GM12878 (cell line): Measurements from ENCODE around the gene CYP1A1. TPM values are rescaled to one million over a fixed set of nuclear protein-coding genes. Genes with fewer than 3 reads are reported as not detected.

Source experiments
- ATAC-seq: fragments of 200-7000 bp; cut with Tn5 transposase; 3 replicates; pipeline ENCODE4 v1.9.1; 2020; ENCODE audit warnings: mild to moderate bottlenecking, moderate library complexity
- BruUV-seq: library from RNA; stranded (reverse); fragments of 400-500 nt; replicated peaks from 2 replicates; lab custom pipeline; 2021; lab: Mats Ljungman, UMichigan
- CTCF ChIA-PET: fragments of 300-600 bp; sonication (Branson Sonifier 250); formaldehyde crosslinking; extraction: SDS; loops from one replicate; lab custom pipeline; 2021; ENCODE audit warnings: inconsistent platforms; lab: Yijun Ruan, JAX
- POLR2A ChIA-PET: fragments of 350-600 bp; formaldehyde crosslinking; extraction: SDS; loops from one replicate; lab custom pipeline; 2021; ENCODE audit warnings: inconsistent platforms; lab: Charles Lee
- RAD21 ChIA-PET: fragments of 300-600 bp; sonication (Branson Sonifier 250); formaldehyde crosslinking; loops from one replicate; lab custom pipeline; 2023; ENCODE audit warnings: antibody characterized with exemption; ENCODE audit not compliant: unreplicated experiment; lab: Charles Lee
- SMC1A ChIA-PET: fragments of 300-600 bp; sonication (Branson Sonifier 250); formaldehyde crosslinking; loops from one replicate; lab custom pipeline; 2023; ENCODE audit not compliant: unreplicated experiment, uncharacterized antibody; lab: Charles Lee
- DNase-seq: peaks from one replicate; pipeline ENCODE4 v3.0.0-alpha.2; 2011; ENCODE audit warnings: low read depth, low spot score
- FAIRE-seq: peaks from 3 replicates; lab custom pipeline; 2011; peaks lifted over from hg19 to GRCh38; lab: Jason Lieb, UNC
- H2AFZ ChIP-seq: 2 replicates; pipeline ENCODE4 v1.6.0; 2011; ENCODE audit warnings: low read depth, low read length, control low read depth; ENCODE audit not compliant: control insufficient read depth
- H3K27ac ChIP-seq: 2 replicates; pipeline ENCODE4 v1.5.1; 2011; ENCODE audit warnings: control low read depth; ENCODE audit not compliant: control insufficient read depth, insufficient read depth
- H3K27me3 ChIP-seq, 2 experiments: replicated peaks in 1 of 2; 2 replicates each; pipeline versions ENCODE4 v1.6.0 to v1.6.1; 2011; ENCODE audit warnings: low read length in 1 of 2; ENCODE audit not compliant: control insufficient read depth in 2 of 2, insufficient read depth in 2 of 2
- H3K36me3 ChIP-seq, 2 experiments: 2 replicates each; pipeline ENCODE4 v1.5.1; 2011; ENCODE audit warnings: low read length in 1 of 2; ENCODE audit not compliant: control insufficient read depth in 2 of 2, insufficient read depth in 2 of 2
- H3K4me1 ChIP-seq: 2 replicates; pipeline ENCODE4 v1.6.1; 2011; ENCODE audit warnings: mild to moderate bottlenecking, low read length, moderate library complexity, mixed read lengths; ENCODE audit not compliant: control insufficient read depth, insufficient read depth
- H3K4me2 ChIP-seq: 2 replicates; pipeline ENCODE4 v1.6.0; 2011; ENCODE audit warnings: control low read depth; ENCODE audit not compliant: control insufficient read depth, insufficient read depth
- H3K4me3 ChIP-seq: fragments of 200-600 bp; sonication (generic); 2 replicates; pipeline ENCODE4 v1.5.1; 2016
- H3K79me2 ChIP-seq: 2 replicates; pipeline ENCODE4 v1.6.0; 2011; ENCODE audit warnings: low read length; ENCODE audit not compliant: control insufficient read depth, insufficient read depth
- H3K9ac ChIP-seq: 2 replicates; pipeline ENCODE4 v1.8.0; 2011; ENCODE audit warnings: low read length, control low read depth, mixed read lengths; ENCODE audit not compliant: control insufficient read depth, insufficient read depth
- H3K9me3 ChIP-seq: replicated peaks from 3 replicates; pipeline ENCODE4 v1.5.1; 2011; ENCODE audit warnings: mild to moderate bottlenecking, low read length; ENCODE audit not compliant: control insufficient read depth, insufficient read depth
- H4K20me1 ChIP-seq: 2 replicates; pipeline ENCODE4 v1.6.0; 2011; ENCODE audit not compliant: control insufficient read depth, insufficient read depth
- E2F4 ChIP-seq: IDR thresholded peaks from 2 replicates; pipeline ENCODE4 v1.6.1; 2012; ENCODE audit warnings: low read depth, low read length, improper control_type of control experiment
- RELB ChIP-seq: fragments of 450-650 bp; IDR thresholded peaks from 2 replicates; pipeline ENCODE4 v1.6.1; 2017; ENCODE audit warnings: low read depth, mild to moderate bottlenecking, moderate library complexity
- RUNX3 ChIP-seq: IDR thresholded peaks from 2 replicates; pipeline ENCODE4 v1.6.1; 2012; ENCODE audit warnings: low read length, inconsistent platforms
- ZNF622 ChIP-seq: fragments of 450-650 bp; IDR thresholded peaks from 2 replicates; pipeline ENCODE4 v1.6.1; 2017; ENCODE audit warnings: mild to moderate bottlenecking, inconsistent platforms
- ZSCAN29 ChIP-seq: fragments of 450-650 bp; IDR thresholded peaks from 2 replicates; pipeline ENCODE4 v1.6.1; 2017; ENCODE audit warnings: mild to moderate bottlenecking, moderate library complexity
- ZZZ3 ChIP-seq: IDR thresholded peaks from 2 replicates; pipeline ENCODE4 v1.6.1; 2011; ENCODE audit warnings: low read depth; ENCODE audit not compliant: control insufficient read depth, insufficient read length
- WGBS: methylation state at CpG from one replicate; pipeline ENCODE4 v1.1.6; 2016; ENCODE audit warnings: low lambda C conversion rate; ENCODE audit not compliant: insufficient replicate concordance, insufficient coverage; ENCODE audit errors: missing lambda C conversion rate; 5-methylcytosine and 5-hydroxymethylcytosine counted together
- in situ Hi-C: fragments of 300-500 bp; cut with MboI; formaldehyde crosslinking; loops from 9 replicates; pipeline ENCODE4 v1.14.3; 2018; ENCODE audit warnings: mixed read lengths
- intact Hi-C: fragments of 100-400 bp; cut with micrococcal nuclease; formaldehyde crosslinking; loops from one replicate; pipeline ENCODE4 v1.14.2; 2022; ENCODE audit not compliant: unreplicated experiment
- polyA plus RNA-seq, 11 experiments: library from polyadenylated mRNA; depleted of rRNA in 4 of 11; unstranded in 6 of 11; stranded (reverse) in 5 of 11; fragments of >200 nt; fragmentation: Nextera tagmentation in 4 of 11; fragmentation: Illumina TruSeq in 1 of 11; extraction: Ambion mirVana in 4 of 11; extraction: Trizol in 1 of 11; gene quantifications; 1 replicate in 1 of 11; 2 replicates in 10 of 11; pipeline versions ENCODE4 v1.2.1 to v1.2.3, GENCODE V29; 2011 to 2016; ENCODE audit warnings: inconsistent platforms in 2 of 11, missing spikeins in 2 of 11, low read depth in 1 of 11
- total RNA-seq, 4 experiments: library from RNA; depleted of rRNA in 3 of 4; stranded (reverse); fragments of >200 nt in 3 of 4; fragmentation: Illumina TruSeq in 1 of 4; extraction: Trizol in 1 of 4; gene quantifications; 2 replicates each; pipeline versions ENCODE4 v1.2.1 to v1.2.3, GENCODE V29; 2013 to 2021

Gene CYP1A1
- total and polyA plus RNA-seq, 10 of the 15 experiments (the other 5 are each of a cell fraction or from before 2014, with no cell fraction given), result 0.04 to 0.71 (median 0.07) TPM; not detected in 4

- TF ChIP-seq E2F4 (no peak), ZNF622 (no peak), RUNX3 (no peak)
Measured at GRCh38 chr15:74733269-74733668, 7.9 kb upstream of the CYP1A1 start (continued).

- ATAC-seq, result no peak
- Histone ChIP-seq H3K4me3 (no peak overlapping the region), H3K9ac (no peak overlapping the region)
- no peak for FAIRE-seq
- TF ChIP-seq ZSCAN29, result no peak
- TF ChIP-seq RELB, result no peak
- TF ChIP-seq ZZZ3, result no peak
- TF ChIP-seq, all 136 proteins: peak for 0
- Histone ChIP-seq H2AFZ (no peak overlapping the region), H3K27me3 (peaks cover 0 to 1% of the 10 kb centered on the region in 2 experiments; a peak in 1 of 4 replicates), H3K27ac (no peak overlapping the region), H3K79me2 (no peaks in the 10 kb centered on the region), H3K36me3 (no peaks in the 10 kb centered on the region), H3K9me3 (no peaks in the 10 kb centered on the region; the same call in 2 of the 3 replicates), H3K4me2 (no peak overlapping the region), H3K4me1 (no peaks in the 10 kb centered on the region), H4K20me1 (no peaks in the 10 kb centered on the region)
- 69% methylated on average over 5 of the region's 5 CpGs for WGBS
- ChIA-PET RAD21 (interaction anchor here (0.7 kb wide), 1 partner anchor 20 kb away, joined by 3 read pairs; no protein-coding TSS in a partner anchor), POLR2A (no interaction called here), SMC1A (no interaction called here), CTCF (interaction anchor here (0.9 kb wide), 1 partner anchor 35 kb away, joined by 3 read pairs; no protein-coding TSS in a partner anchor)
- in situ Hi-C loops (no loop called here), intact Hi-C loops (no loop called here)
- no peak for DNase-seq
- BruUV-seq, result no TSS peak
Measured at GRCh38 chr15:74732846-74733245, 7.5 kb upstream of the CYP1A1 start.
